ENCODE data around the gene ZBTB7C.

The ZBTB7C gene

GRCh38 chr18:48326901-48327675 lies 82.1 kb downstream of the ZBTB7C start:
- peak; percentile 67 for DNase-seq (ENCODE audit: low read depth, low spot score)

GRCh38 chr18:48325115-48325665 lies 84.0 kb downstream of the ZBTB7C start:
- DNase-seq (ENCODE audit: low read depth, low spot score) = no peak

GRCh38 chr18:48324651-48325050 lies 84.5 kb downstream of the ZBTB7C start:
- DNase-seq (ENCODE audit: low read depth, low spot score) = no peak

- DNase-seq (ENCODE audit: low read depth, low spot score) = no peak
Measured at GRCh38 chr18:48323151-48323550, 86.0 kb downstream of the ZBTB7C start.

- no peak for DNase-seq (ENCODE audit: low read depth, low spot score)
Measured at GRCh38 chr18:48321536-48321935, 87.6 kb downstream of the ZBTB7C start.

GRCh38 chr18:48321121-48321520 lies 88.1 kb downstream of the ZBTB7C start:
- no peak for DNase-seq (ENCODE audit: low read depth, low spot score)

- no peak for DNase-seq (ENCODE audit: low read depth, low spot score)
Measured at GRCh38 chr18:48320639-48320945, 88.6 kb downstream of the ZBTB7C start.

- peak; percentile 21 for DNase-seq (ENCODE audit: low read depth, low spot score)
Measured at GRCh38 chr18:48319801-48320638, 89.2 kb downstream of the ZBTB7C start.

- DNase-seq (ENCODE audit: low read depth, low spot score) = no peak
Measured at GRCh38 chr18:48318436-48318835, 90.7 kb downstream of the ZBTB7C start.

GRCh38 chr18:48317781-48318381 lies 91.3 kb downstream of the ZBTB7C start:
- DNase-seq (ENCODE audit: low read depth, low spot score) = no peak

GRCh38 chr18:48316177-48316576 lies 93.0 kb downstream of the ZBTB7C start:
- DNase-seq (ENCODE audit: low read depth, low spot score) = no peak

- DNase-seq (ENCODE audit: low read depth, low spot score) = no peak
Measured at GRCh38 chr18:48314690-48315089, 94.5 kb downstream of the ZBTB7C start.

GRCh38 chr18:48313792-48314191 lies 95.4 kb downstream of the ZBTB7C start:
- no peak for DNase-seq (ENCODE audit: low read depth, low spot score)

GRCh38 chr18:48312066-48312465 lies 97.1 kb downstream of the ZBTB7C start:
- no peak for DNase-seq (ENCODE audit: low read depth, low spot score)

GRCh38 chr18:48310999-48311398 lies 98.2 kb downstream of the ZBTB7C start:
- no peak for DNase-seq (ENCODE audit: low read depth, low spot score)

- no peak for DNase-seq (ENCODE audit: low read depth, low spot score)
Measured at GRCh38 chr18:48310353-48310752, 98.8 kb downstream of the ZBTB7C start.

GRCh38 chr18:48308755-48309575 lies 100.2 kb downstream of the ZBTB7C start:
- DNase-seq (ENCODE audit: low read depth, low spot score) = no peak

GRCh38 chr18:48308027-48308635 lies 101.1 kb downstream of the ZBTB7C start:
- DNase-seq (ENCODE audit: low read depth, low spot score) = no peak

- DNase-seq (ENCODE audit: low read depth, low spot score) = peak; percentile 46
Measured at GRCh38 chr18:48306838-48307237, 102.3 kb downstream of the ZBTB7C start.

- no peak for DNase-seq (ENCODE audit: low read depth, low spot score)
Measured at GRCh38 chr18:48304906-48305693, 104.1 kb downstream of the ZBTB7C start.
